Measurements from ENCODE around the gene EDN2.

GRCh38 chr1:41480204-41481108 is 4.0 kb downstream of the EDN2 start:
- TF ChIP-seq, protein P1, sequence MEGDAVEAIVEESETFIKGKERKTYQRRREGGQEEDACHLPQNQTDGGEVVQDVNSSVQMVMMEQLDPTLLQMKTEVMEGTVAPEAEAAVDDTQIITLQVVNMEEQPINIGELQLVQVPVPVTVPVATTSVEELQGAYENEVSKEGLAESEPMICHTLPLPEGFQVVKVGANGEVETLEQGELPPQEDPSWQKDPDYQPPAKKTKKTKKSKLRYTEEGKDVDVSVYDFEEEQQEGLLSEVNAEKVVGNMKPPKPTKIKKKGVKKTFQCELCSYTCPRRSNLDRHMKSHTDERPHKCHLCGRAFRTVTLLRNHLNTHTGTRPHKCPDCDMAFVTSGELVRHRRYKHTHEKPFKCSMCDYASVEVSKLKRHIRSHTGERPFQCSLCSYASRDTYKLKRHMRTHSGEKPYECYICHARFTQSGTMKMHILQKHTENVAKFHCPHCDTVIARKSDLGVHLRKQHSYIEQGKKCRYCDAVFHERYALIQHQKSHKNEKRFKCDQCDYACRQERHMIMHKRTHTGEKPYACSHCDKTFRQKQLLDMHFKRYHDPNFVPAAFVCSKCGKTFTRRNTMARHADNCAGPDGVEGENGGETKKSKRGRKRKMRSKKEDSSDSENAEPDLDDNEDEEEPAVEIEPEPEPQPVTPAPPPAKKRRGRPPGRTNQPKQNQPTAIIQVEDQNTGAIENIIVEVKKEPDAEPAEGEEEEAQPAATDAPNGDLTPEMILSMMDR (IDR thresholded peaks at IDR 0.05; ENCODE audit: low read depth, low read length, missing input control): no peak
- TF ChIP-seq SP1 (IDR thresholded peaks at IDR 0.05) (no peak), TAF1 (conservative IDR thresholded peaks at IDR 0.05) (no peak)

Measured in liver (tissue), 3 donors.